GM18867 (cell line): ENCODE results near the gene GBP7.
"Not testable (repeated sequence)": the region's sequence is repeated elsewhere in the genome, so short reads cannot be mapped to it uniquely, and the experiment has no call there.

Experiments
- ATAC-seq: cut with Tn5 transposase; IDR thresholded peaks from one replicate; pipeline ENCODE4 v1.9.1; 2021; ENCODE audit warnings: mild to moderate bottlenecking, moderate library complexity; ENCODE audit not compliant: unreplicated experiment

The GBP7 gene

DNA sequence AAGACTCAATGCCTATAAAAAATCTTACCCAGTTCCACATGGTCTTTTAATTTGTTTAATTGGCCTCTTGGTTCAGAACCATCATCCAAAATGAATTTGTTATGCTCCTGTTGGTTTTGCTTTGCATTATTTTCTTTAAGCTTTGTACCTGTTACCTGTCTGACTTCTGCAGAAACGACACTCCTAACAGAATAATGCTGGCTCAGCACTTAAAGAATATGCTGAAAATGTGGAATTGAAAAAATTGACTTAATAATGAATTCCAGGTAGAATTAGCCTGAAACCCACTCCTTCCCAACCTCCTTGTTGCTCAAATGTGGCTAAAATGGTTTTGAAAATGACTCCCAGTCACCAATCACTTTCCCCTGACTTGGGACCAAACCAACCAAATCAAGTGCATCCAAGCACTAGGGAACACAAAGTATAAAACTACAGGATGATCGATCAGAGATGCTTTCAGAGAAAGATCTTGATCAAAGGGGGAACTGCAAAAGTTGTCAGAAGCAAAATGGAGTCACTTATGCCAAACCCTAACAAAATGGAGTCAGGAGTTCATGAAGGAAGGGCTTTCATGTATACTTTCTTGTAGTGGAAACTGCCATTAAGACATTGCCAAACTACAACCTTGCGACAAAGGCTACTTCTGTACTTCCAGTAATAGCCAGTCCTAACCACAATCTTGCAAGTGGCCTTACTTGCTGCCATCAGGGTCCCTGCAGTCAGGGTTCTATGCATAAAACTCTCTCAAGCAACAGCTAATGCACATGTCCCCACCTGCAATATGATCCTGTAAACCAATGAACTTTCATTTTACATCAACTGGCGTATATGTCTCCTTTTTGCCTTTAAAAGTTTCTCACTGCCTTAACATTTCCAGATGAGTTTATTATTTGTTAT, 5.4 kb downstream of the GBP7 start:
- no peak for ATAC-seq

DNA sequence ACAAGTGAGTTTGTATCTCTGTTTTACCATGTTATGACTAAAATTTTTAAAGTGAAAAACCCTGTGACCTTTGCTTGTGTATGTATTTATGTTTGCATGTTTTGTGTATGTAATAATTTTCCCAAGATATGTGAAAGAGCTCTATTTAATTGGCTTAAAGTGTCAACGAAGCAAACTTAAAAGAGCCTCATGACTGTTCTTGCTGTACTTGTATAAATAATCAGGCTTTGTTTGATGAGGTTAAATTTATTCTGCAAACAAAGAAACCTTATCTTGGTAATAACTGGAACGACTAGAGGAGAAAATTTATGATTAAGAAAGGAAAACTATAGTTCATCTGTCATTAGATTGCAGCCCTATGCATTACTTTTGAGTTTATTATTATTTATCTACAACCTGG, 6.6 kb downstream of the GBP7 start:
- ATAC-seq, result no peak

DNA sequence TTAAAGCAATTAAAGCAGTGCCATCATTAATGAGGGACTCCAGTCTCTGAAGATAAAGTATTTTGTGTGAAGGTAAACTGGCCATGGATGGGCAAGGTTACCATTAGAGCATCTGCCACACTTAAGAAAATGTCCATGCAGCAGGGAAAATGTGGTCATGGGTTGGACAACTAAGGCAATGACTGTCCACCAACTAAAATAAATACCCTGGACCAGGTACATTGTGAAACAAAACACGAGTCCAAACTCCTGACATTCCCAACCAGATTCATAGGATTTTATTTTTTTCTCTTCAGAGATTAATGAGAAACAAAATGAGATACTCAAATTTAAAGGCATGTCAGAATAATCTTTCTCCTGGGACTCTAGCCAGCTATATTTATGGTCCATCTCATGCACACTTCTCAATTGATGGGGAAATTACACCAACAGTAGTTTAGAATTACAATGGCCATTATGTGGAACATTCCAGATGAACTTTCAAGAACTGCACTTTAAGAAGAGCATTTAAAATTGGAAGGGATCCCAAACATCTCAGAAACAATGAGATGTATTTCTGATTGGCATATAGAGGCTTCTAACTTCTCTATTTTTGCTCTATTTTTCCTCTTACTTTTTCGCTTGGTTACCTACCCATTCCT, 8.1 kb downstream of the GBP7 start:
- no peak for ATAC-seq

DNA sequence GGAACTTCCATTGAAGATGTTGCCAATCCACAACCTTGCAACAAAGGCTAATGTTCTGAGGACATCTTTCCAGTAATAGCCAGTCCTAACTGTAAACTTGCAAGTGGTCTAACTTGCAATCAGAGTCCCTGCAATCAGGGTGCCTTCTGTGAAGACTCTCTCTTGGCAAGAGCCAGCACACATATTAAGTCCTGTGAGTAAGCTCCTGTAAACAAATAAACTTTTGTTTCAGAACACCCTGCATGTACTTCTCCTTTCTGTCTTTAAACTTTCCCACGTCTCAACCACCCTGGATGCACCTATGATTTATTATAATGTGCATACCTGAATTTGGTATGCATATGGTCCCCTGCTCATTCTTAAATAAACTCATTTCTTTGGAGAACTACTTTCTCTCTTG, 9.1 kb downstream of the GBP7 start:
- ATAC-seq, result no peak

DNA sequence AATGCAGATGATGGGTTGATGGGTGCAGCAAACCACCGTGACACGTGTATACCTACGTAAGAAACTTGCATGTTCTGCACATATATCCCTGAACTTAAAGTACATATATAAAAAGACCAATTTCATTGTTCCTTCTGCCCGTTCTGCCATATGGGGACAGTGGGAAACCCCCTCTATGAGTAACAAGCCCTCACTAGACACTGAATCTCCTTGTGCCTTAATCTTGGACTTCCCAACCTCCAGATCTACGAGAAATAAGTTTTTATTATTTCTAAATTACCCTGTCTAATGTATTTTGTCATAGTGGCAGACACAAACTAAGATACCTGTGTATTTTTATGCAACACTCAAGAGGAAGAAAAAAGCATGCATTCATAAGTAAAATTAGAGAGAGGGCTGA, 10.0 kb downstream of the GBP7 start:
- no peak for ATAC-seq

DNA sequence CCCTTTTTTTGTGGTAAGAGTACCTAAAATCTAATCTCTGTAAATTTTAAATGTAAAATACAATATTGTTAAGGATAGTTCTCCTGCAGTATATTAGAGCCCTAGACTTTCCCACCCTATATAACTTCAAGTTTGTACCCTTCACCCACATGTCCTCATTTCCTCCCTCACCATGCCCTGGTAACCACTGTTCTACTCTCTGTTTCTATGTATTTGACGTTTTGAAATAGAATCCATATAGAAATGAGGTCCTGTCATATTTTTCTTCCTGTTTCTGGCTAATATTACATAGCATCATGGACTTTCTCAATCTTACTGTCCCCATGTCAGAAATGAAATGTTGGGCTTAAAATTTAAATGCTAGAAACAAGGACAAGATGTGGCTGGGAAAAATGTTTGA, 24.8 kb downstream of the GBP7 start:
- no peak for ATAC-seq

DNA sequence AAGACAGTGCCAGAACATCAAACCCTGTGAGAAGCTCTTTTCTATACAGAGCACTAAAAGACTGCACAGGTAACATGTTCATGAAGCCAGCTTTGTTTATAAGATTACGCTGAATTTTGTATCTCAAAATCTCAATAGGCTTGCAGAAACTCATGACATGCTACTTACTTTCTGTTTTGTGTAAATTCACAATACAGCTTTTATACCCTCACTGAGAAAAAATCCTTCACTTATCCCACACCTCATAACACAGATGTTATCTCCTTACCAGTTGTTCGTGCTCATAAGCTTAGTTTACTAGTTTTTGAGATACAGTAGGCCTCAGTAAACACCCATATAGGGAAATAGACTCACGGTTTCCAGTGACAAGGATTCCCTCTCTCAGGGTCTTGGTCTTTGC, 25.8 kb downstream of the GBP7 start:
- ATAC-seq, result no peak

DNA sequence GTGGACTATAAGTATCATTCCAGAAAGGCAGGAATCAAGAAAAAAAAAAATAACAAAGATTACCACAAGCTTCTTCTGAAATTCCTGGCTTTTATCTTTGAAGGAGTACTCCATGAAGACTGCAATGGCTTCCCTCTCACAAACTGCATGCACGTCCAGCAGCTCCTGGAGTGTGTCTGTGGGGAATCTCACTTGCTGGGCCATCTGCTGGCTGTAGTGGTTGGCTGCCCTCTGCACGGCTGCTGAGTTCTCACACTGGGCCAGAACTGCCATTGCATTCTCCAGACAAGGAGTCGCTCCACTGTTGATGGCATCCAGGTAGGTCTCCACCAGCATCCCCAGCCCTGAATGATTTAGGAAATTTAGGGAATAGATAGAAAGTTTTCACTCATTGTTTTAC, 26.6 kb downstream of the GBP7 start:
- ATAC-seq, result no peak

DNA sequence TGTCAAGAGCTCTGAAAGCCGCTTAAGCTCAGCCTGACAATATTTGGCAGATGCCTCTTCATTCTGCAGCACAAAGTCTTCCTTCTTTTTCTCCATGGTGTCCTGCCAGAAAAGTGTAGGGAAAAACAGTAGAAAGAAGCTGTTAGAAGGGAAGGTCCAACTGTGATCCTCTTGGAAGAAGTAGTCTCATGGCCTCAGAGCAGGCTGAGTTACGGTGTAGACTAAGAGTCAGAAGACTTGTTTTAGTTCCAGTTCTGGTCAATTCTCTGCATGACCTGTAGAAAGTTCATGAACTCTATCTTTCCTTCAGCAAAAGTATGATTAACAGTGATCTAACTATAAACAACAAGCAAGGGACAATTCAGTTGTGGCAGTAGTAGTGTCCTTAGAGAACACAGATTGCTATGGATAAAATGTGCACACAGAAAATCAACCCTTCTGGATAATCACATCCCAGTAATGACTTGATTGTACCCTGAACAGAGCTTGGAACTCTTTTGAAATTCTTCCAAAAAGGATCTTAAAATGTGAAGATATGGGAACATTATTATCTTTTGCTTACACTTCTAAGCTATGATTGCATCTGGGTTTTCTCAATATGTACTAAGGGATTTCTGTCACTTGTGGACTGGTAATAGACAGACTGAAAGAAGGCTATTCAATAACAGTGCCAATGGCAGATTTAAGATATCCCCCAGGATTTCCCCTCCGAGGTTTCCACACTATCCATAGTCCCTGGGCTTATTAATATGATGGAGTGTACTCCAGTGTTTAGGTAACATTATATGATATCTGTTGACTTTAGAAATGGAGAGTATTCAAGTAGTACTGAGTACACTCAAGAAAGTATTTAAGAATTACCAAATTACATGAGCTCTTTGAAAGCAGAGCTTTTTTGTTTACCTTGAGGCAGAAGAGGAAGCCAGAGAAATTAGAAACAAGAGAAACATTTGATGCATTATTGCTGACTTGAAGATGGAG, 27.8 kb downstream of the GBP7 start:
- no peak for ATAC-seq

DNA sequence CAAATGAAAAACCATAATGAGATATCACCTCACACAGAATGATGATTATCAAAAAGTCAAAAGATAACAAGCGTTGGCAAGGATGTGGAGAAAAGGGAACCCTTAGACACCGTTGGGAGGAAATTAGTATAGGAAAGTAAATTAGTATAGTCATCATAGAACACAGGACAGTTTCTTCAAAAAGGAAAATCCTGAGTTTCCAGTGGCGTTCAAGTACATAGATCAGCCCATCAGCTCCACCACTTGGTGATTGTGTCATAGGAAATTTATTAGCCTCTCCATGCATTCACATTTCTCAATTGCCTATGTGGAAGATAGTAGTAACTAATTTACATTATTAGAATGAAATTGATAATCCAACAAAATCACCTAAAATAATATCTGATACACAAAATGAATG, 29.1 kb downstream of the GBP7 start:
- no peak for ATAC-seq

DNA sequence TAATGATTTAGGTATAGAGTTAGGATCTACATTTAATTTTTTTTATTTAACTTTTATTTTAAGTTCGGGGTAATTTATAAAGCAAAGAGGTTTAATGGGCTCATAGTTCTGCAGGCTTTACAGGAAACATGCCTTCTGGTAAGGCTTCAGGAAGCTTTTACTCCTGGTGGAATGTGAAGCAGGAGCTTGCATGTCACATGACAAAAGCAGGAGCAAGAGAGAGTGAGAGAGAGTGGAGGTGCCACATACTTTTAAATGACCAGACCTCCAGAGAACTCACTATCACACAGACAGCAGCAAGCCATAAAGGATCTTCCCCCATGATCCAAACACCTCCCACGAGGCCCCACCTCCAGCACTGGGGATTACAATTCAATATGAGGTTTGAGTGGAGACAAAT, 32.3 kb downstream of the GBP7 start:
- ATAC-seq, result no peak

DNA sequence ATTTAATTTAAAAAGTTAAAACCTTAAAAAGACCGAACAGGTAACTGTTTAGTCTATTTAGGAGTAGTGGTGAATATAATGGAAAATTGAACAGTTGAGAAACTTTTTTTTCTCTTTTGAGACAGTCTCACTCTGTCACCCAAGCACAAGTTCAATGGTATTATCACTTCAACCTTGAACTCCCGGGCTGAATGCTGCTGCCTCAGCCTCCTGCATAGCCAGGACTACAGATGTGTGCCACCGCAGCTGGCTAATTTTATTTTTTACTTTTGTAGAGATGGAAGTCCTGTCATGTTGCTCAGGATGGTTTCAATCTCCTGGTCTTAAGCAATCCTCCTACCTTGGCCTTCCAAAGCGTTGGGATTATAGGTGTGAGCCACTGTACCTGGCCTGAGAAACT, 33.6 kb downstream of the GBP7 start:
- no peak for ATAC-seq

DNA sequence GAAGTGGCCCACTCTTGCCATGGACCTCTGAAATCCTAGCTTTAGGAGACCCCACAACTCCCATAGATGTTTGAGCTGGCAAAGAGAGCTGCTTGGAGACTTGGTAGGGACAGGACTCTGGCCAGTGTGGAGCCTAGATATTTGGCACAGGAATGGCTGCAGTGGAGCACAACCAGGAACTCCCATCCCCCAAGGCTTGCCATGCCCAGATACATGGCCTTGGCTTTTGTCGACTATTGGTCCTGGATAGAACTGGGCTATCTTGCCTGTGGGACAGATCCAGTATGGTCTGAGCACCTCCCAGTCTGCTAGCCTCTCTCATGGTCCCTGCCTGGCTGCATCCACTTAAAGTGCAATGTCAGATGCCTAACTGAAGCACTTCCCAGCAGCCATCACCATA, 42.1 kb downstream of the GBP7 start:
- ATAC-seq, result no peak

DNA sequence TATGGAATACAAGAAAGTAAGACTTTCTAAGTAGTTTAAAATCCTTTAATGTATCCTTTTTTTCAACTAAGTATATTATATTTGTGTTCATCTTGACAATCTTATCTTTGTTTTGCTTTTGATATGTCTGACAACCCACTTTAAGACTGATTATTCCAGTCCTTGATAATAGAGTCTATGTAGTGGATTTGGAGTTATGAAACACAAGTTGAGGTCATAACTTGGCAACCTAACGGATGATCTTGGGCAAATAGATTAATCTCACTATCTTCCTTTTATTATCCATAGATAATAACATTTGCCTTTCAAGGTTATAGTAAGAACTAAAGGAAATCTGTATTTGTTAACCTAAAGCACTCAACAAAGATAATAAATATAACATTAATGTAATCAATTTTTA, 45.1 kb downstream of the GBP7 start:
- no peak for ATAC-seq

DNA sequence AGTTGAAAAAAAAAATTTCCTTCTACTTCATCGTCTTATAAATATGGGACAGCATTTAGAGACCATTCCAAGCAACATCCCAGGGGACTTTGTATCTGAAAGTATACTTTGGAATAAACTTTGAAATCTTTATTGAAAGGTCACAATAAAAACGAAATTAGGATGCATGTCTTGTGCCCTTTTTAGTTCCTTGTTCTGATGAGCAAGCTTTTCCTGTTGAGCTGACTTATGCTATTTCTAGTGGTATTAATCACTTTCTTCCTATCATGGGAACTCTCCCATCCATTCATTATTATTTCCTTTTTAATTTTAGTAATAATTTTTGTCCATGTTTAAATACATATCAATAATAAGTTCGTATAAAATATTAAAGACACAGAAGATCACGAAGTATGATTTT, 45.9 kb downstream of the GBP7 start:
- ATAC-seq, result no peak

DNA sequence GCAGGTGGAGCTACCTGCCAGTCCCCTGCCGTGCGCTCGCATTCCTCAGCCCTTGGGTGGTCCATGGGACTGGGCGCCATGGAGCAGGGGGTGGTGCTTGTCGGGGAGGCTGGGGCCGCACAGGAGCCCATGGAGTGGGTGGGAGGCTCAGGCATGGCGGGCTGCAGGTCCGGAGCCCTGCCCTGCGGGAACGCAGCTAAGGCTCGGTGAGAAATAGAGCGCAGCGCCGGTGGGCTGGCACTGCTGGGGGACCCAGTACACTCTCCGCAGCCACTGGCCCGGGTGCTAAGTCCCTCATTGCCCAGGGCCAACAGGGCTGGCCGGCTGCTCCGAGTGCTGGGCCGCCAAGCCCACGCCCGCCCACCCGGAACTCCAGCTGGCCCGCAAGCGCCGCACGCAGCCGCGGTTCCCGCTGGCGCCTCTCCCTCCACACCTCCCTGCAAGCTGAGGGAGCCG, 47.8 kb downstream of the GBP7 start:
- ATAC-seq, result not testable (repeated sequence)

DNA sequence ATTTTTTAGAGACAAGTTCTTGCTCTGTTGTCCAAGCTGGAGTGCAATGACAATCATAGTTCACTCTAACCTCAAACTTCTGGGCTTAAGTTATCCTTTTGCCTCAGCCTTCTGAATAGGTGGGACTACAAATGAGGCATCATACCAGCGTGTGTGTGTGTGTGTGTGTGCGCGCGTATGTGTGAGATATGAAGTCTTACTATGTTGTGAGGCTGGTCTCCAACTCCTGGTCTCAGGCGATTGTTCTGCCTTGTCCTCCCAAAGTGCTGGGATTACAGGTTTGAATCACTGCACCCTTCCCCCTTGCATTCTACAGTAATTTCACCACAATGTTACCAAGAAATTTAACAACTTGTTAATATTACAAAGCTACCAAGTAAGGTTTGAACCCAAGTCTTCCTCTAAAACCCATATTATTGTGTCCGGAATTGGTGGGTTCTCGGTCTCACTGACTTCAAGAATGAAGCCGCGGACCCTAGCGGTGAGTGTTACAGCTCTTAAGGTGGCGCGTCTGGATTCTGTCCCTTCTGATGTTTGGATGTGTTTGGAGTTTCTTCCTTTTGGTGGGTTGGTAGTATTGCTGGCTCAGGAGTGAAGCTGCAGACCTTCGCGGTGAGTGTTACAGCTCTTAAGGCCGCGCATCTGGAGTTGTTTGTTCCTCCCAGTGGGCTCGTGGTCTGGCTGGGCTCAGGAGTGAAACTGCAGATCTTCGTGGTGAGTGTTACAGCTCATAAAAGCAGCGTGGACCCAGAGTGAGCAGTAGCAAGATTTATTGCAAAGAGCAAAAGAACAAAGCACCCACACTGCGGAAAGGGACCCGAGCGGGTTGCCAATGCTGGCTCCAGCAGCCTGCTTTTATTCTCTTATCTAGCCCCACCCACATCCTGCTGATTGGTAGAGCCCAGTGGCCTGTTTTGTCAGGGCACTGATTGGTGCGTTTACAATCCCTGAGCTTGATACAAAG, 48.9 kb downstream of the GBP7 start:
- ATAC-seq, result not testable (repeated sequence)

DNA sequence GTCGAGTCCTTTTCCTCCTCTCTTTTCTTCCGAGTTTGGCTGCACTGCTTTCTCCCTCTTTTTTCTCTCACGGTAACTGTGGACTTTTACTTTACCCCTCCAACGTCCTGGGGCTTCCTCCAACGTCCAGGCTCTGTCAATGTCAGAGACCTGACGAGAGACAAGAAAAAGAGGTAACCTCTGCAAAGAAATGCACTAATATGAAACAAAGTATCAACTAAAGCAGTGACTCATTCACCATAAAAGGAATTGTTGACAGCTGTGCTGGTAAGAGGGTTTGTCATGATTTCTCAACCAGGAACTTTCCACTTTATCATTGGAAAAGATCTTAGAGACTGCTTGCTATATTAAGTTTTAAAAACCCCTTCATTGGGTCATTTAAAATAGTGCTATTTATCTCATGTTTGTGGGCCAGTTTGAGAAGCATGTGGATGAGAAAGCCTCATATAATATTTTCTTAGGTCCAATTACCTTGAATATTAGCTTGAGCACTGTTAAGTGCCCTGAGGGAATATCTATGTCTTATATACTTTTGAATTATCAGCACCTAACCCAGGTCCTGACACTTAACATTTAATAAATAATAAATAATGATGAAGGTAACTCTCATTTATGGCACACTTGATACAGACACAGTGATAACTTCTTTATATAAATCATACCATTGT, 49.8 kb downstream of the GBP7 start, which contains the start of gene GBP2:
TSS of gene GBP2 (minus strand) at position 202 of the 668 bp plus-strand sequence. CDS start 4,148 bp downstream, outside the sequence.
- peak; percentile 77 for ATAC-seq

DNA sequence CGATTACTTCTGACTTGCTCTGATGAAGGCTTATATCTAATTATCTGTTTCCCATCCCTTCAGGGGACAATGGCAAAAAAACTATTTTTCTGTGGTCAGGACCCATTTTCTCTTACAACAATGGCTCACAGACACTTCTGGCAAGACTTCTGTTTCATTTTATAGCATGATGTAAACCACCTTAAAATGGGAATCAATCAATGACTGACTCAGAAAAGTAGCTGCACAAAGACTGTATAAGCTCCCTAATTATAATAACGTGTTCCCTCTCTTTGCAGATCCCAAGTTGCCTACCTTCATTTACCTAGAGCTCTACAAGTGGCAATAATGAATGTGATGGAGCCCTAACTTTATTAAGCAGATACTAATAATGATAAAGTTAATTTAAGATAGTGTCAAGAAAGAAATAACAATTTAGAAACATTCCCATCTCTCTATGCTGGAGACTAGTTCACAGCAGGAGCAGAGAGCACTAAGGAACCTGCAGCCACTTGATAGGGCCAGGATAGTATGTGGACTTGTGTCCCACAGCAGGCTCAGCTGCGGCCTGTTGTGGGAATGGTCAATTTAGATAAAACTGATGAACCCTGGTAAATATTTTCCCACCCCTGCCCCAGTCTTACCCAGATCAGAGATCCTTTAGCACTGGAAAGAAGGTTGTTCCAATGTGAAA, 50.4 kb downstream of the GBP7 start:
- peak; percentile 23 for ATAC-seq
